ENCODE results near the gene PSMG4. TPM values are rescaled to one million over a fixed set of nuclear protein-coding genes. Genes with fewer than 3 reads are reported as not detected.

Gene PSMG4
- total RNA-seq, 2 experiments from 2014 or later: 12.3 to 12.8 TPM

DNA sequence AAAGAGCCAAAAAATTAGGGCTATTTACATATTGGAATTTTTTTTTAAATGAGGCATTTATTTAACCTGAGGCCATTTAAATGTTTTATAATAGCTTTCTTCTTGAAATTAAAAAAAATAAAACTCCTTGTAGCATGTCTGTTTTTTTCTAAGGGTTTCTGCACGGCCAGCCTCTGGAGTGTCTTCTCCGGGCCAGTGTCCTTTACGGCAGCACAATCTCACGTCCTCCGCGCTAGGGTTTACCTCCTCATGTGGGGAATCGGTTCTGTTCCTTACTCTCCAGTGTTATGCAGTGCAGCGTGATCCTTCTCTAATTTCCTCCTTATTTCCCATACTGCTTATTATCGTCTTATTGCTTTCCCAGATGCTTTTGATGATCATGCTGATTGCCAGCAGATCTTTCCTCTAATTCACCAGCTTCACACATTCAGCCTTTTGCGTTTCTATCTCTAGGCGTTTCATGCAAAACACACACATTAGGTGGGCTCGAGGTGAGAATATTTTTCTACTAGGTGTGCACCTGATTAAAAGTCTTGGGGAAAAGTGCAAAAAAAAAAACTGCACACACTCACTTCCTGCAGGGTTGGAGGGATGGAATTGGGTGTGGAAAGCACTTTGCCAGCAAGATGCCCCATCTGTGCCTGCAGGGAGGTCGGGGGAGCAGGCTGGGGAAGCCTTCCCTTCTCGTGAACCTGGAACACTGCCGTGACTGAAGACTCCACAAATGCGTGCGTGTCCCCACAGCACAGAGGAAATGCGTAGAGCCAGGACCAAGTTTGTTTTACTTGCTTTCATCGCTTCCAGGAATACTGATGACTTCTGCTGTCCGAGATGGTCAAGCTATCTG is 56.1 kb downstream of the PSMG4 start:
- Histone ChIP-seq H3K9me3 (ENCODE audit: control insufficient read depth in 1 of 2, insufficient read depth in 1 of 2, low read length in 2 of 2) (no peaks in the 10 kb centered on the region), H3K4me1 (ENCODE audit: insufficient read depth, low read length) (peaks cover 19% of the 10 kb centered on the region), H3K4me3 (ENCODE audit: low read length) (no peak overlapping the region), H3K27me3 (ENCODE audit: control insufficient read depth in 1 of 2, insufficient read depth in 2 of 2, low read length in 2 of 2) (no peaks in the 10 kb centered on the region), H3K36me3 (ENCODE audit: insufficient read depth, low read length) (no peaks in the 10 kb centered on the region), H3K27ac (ENCODE audit: low read depth in 1 of 2, low read length in 2 of 2) (no peak overlapping the region)
- CTCF ChIA-PET: no interaction called here
- TF ChIP-seq, protein P1, sequence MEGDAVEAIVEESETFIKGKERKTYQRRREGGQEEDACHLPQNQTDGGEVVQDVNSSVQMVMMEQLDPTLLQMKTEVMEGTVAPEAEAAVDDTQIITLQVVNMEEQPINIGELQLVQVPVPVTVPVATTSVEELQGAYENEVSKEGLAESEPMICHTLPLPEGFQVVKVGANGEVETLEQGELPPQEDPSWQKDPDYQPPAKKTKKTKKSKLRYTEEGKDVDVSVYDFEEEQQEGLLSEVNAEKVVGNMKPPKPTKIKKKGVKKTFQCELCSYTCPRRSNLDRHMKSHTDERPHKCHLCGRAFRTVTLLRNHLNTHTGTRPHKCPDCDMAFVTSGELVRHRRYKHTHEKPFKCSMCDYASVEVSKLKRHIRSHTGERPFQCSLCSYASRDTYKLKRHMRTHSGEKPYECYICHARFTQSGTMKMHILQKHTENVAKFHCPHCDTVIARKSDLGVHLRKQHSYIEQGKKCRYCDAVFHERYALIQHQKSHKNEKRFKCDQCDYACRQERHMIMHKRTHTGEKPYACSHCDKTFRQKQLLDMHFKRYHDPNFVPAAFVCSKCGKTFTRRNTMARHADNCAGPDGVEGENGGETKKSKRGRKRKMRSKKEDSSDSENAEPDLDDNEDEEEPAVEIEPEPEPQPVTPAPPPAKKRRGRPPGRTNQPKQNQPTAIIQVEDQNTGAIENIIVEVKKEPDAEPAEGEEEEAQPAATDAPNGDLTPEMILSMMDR (IDR thresholded peaks at IDR 0.05): no peak
- intact Hi-C loops (cut with DNase I, micrococcal nuclease): no loop called here
- Mint-ChIP-seq H3K4me3 (no peak overlapping the region), H3K36me3 (ENCODE audit: low read depth) (no peaks in the 10 kb centered on the region), H3K9me3 (no peaks in the 10 kb centered on the region), H3K27ac (no peak overlapping the region), H3K27me3 (no peaks in the 10 kb centered on the region), H3K4me1 (ENCODE audit: low read depth) (peaks cover 28% of the 10 kb centered on the region)
- DNase-seq (peak in 1 of 14 experiments; percentile 4), ATAC-seq (ENCODE audit: poor library complexity) (no peak)
- POLR2A ChIA-PET: interaction anchor here (0.6 kb wide), 1 partner anchor 29 kb away, joined by 3 read pairs; no protein-coding TSS in a partner anchor

DNA sequence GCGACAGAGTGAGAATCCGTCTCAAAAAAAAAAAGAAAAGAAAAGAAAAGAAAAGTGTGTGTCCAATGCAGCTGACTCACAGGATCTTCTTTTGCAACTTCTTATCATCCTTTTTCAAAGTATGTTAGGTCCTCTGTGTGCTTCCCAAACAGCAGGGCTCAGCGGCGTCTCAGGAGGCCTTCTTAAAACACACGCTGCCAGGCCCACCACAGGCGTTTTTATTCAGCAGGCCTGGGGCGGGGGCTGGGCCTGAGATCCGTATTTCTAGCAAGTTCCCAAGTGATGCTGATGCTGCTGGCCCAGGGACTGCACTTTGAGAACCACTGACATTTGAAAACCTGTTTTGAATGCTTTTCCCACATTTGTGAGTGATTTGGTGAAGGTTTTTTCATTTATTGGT is 57.1 kb downstream of the PSMG4 start:
- CTCF ChIA-PET: no interaction called here
- no peak for ATAC-seq (ENCODE audit: poor library complexity)
- intact Hi-C loops (cut with DNase I, micrococcal nuclease): no loop called here
- Histone ChIP-seq H3K27ac (ENCODE audit: low read depth in 1 of 2, low read length in 2 of 2) (no peak overlapping the region), H3K9me3 (ENCODE audit: control insufficient read depth in 1 of 2, insufficient read depth in 1 of 2, low read length in 2 of 2) (no peaks in the 10 kb centered on the region), H3K36me3 (ENCODE audit: insufficient read depth, low read length) (no peaks in the 10 kb centered on the region), H3K27me3 (ENCODE audit: control insufficient read depth in 1 of 2, insufficient read depth in 2 of 2, low read length in 2 of 2) (no peaks in the 10 kb centered on the region), H3K4me1 (ENCODE audit: insufficient read depth, low read length) (peaks cover 19% of the 10 kb centered on the region), H3K4me3 (ENCODE audit: low read length) (no peak overlapping the region)
- peaks cover 28% of the 10 kb centered on the region for H3K4me1 Mint-ChIP-seq (ENCODE audit: low read depth)
- TF ChIP-seq, protein P1 (IDR thresholded peaks at IDR 0.05): no peak
- no peak overlapping the region for H3K4me3 Mint-ChIP-seq
- DNase-seq: no peak
- H3K27ac Mint-ChIP-seq: no peak overlapping the region
- H3K27me3 Mint-ChIP-seq: no peaks in the 10 kb centered on the region
- no peaks in the 10 kb centered on the region for H3K36me3 Mint-ChIP-seq (ENCODE audit: low read depth)
- POLR2A ChIA-PET: no interaction called here
- H3K9me3 Mint-ChIP-seq: no peaks in the 10 kb centered on the region

DNA sequence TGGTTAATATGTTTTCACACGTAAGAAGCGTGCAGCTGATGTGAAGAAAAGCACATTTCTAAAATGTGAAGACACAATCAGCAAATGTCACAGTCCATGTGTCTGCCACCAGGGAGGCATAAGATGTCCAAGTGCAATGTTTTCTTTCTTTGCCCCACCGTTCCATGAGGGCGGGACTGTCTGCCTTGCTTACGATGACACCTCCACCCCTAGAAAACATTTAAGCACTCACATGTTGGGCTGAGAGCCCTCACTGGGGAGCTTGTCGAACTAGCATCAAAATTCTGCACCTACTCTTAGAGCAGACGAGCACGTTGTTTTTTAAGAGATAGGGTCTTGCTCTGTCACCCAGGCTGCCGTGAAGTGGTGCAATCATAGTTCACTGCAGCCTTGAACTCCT is 57.6 kb downstream of the PSMG4 start:
- peaks cover 28% of the 10 kb centered on the region for H3K4me1 Mint-ChIP-seq (ENCODE audit: low read depth)
- Histone ChIP-seq H3K9me3 (ENCODE audit: control insufficient read depth in 1 of 2, insufficient read depth in 1 of 2, low read length in 2 of 2) (no peaks in the 10 kb centered on the region), H3K4me3 (ENCODE audit: low read length) (no peak overlapping the region), H3K27ac (ENCODE audit: low read depth in 1 of 2, low read length in 2 of 2) (no peak overlapping the region), H3K4me1 (ENCODE audit: insufficient read depth, low read length) (peaks cover 19% of the 10 kb centered on the region), H3K36me3 (ENCODE audit: insufficient read depth, low read length) (no peaks in the 10 kb centered on the region), H3K27me3 (ENCODE audit: control insufficient read depth in 1 of 2, insufficient read depth in 2 of 2, low read length in 2 of 2) (no peaks in the 10 kb centered on the region)
- no peaks in the 10 kb centered on the region for H3K36me3 Mint-ChIP-seq (ENCODE audit: low read depth)
- ATAC-seq (ENCODE audit: poor library complexity) (no peak), DNase-seq (no peak)
- H3K27me3 Mint-ChIP-seq: no peaks in the 10 kb centered on the region
- H3K9me3 Mint-ChIP-seq: no peaks in the 10 kb centered on the region
- TF ChIP-seq, protein P1 (IDR thresholded peaks at IDR 0.05): no peak
- H3K27ac Mint-ChIP-seq: no peak overlapping the region
- POLR2A ChIA-PET: no interaction called here
- intact Hi-C loops (cut with DNase I, micrococcal nuclease): no loop called here
- CTCF ChIA-PET: no interaction called here
- no peak overlapping the region for H3K4me3 Mint-ChIP-seq
